MCF 10A (cell line): Measurements from ENCODE around the gene ATP5F1D. TPM values are rescaled to one million over a fixed set of nuclear protein-coding genes. Genes with fewer than 3 reads are reported as not detected.

ENCODE experiments used
- BruUV-seq: library from RNA; stranded (reverse); fragments of 400-500 nt; replicated peaks from 2 replicates; lab custom pipeline; 2021; lab: Mats Ljungman, UMichigan
- CTCF ChIA-PET: fragments of 300-600 bp; sonication (Branson Sonifier 250); formaldehyde crosslinking; extraction: SDS; loops from one replicate; lab custom pipeline; 2021; ENCODE audit warnings: antibody characterized with exemption, inconsistent platforms; lab: Yijun Ruan, JAX
- POLR2A ChIA-PET: fragments of 300-600, 350-650 bp; sonication (Branson Sonifier 250); formaldehyde crosslinking; extraction: SDS; loops from one replicate; lab custom pipeline; 2020; ENCODE audit warnings: antibody characterized with exemption, inconsistent platforms; lab: Yijun Ruan, JAX
- DNase-seq: peaks from one replicate; pipeline ENCODE4 v3.0.0-alpha.2; 2018; ENCODE audit not compliant: unreplicated experiment
- H3K27ac Mint-ChIP-seq: one replicate; pipeline ENCODE4 v1.8.0; 2022; ENCODE audit warnings: mild to moderate bottlenecking, low read depth, mixed read lengths; ENCODE audit not compliant: unreplicated experiment
- H3K27me3 Mint-ChIP-seq: one replicate; pipeline ENCODE4 v1.8.0; 2022; ENCODE audit warnings: mixed read lengths; ENCODE audit not compliant: insufficient read depth, unreplicated experiment
- H3K36me3 Mint-ChIP-seq: one replicate; pipeline ENCODE4 v1.8.0; 2022; ENCODE audit warnings: mild to moderate bottlenecking, moderate library complexity, mixed read lengths; ENCODE audit not compliant: insufficient read depth, unreplicated experiment
- H3K4me1 Mint-ChIP-seq: one replicate; pipeline ENCODE4 v1.8.0; 2022; ENCODE audit warnings: mixed read lengths; ENCODE audit not compliant: insufficient read depth, unreplicated experiment
- H3K4me3 Mint-ChIP-seq: one replicate; pipeline ENCODE4 v1.8.0; 2022; ENCODE audit warnings: mild to moderate bottlenecking, moderate library complexity, mixed read lengths; ENCODE audit not compliant: unreplicated experiment
- H3K9me3 Mint-ChIP-seq: one replicate; pipeline ENCODE4 v1.8.0; 2022; ENCODE audit warnings: mixed read lengths; ENCODE audit not compliant: unreplicated experiment
- intact Hi-C: fragments of 100-400 bp; cut with micrococcal nuclease; formaldehyde crosslinking; loops from 2 replicates; pipeline ENCODE4 v1.14.1; 2022
- total RNA-seq: library from RNA; stranded (reverse); gene quantifications from 2 replicates; pipeline ENCODE4 v1.2.3, GENCODE V29; 2022
- TF ChIP-seq, protein P1 (sequence below): fragments of 200-600 bp; IDR thresholded peaks from one replicate; pipeline ENCODE4 v1.8.0; 2022; ENCODE audit warnings: antibody characterized with exemption, mild to moderate bottlenecking; ENCODE audit not compliant: unreplicated experiment

The ATP5F1D gene
- total RNA-seq, 1 experiment from 2014 or later = 258 TPM

DNA sequence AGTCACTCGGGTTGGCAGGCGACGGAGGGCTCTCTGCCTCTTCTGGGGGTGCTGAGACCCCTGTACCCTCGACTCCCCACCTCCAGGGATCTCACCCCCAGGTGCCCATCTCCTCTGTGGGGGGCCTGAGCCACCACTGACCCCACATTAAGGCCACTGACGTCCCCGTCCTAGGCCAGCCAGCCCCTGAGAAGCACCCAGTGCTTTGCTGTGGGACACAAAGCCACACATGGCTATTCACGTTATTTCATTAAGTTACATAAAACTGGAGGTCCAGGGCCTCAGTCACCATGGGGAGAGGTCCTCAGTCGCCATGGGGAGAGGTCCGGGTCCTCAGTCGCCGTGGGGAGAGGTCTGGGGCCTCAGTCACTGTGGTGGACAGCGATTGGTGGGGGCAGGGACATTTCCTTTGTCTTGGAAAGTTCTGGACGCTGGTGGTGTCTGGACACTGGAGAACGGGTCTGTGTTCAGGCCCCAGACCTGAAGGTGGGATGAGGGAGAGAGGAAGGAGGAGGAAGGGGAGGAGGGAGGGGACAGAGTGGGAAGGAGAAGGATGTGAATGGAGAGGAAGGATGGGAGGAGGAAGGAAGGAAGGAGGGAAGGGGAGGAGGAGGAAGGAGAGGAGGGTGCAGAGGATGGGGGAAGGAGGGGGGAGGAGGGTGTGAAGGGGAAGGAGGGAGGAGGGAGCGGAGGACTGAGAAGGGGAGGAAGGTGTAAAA is 40.2 kb downstream of the ATP5F1D start:
- H3K4me3 Mint-ChIP-seq = no peak overlapping the region
- ChIA-PET POLR2A (no interaction called here), CTCF (no interaction called here)
- H3K27ac Mint-ChIP-seq = no peak overlapping the region
- TF ChIP-seq, protein P1, sequence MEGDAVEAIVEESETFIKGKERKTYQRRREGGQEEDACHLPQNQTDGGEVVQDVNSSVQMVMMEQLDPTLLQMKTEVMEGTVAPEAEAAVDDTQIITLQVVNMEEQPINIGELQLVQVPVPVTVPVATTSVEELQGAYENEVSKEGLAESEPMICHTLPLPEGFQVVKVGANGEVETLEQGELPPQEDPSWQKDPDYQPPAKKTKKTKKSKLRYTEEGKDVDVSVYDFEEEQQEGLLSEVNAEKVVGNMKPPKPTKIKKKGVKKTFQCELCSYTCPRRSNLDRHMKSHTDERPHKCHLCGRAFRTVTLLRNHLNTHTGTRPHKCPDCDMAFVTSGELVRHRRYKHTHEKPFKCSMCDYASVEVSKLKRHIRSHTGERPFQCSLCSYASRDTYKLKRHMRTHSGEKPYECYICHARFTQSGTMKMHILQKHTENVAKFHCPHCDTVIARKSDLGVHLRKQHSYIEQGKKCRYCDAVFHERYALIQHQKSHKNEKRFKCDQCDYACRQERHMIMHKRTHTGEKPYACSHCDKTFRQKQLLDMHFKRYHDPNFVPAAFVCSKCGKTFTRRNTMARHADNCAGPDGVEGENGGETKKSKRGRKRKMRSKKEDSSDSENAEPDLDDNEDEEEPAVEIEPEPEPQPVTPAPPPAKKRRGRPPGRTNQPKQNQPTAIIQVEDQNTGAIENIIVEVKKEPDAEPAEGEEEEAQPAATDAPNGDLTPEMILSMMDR = no peak
- no TSS peak for BruUV-seq
- peaks cover 24% of the 10 kb centered on the region for H3K27me3 Mint-ChIP-seq
- no peak for DNase-seq
- intact Hi-C loops = loop anchor here (5.0 kb wide), 1 partner anchor 81 kb away; no protein-coding TSS in a partner anchor
- no peaks in the 10 kb centered on the region for H3K9me3 Mint-ChIP-seq
- H3K4me1 Mint-ChIP-seq = peaks cover 9% of the 10 kb centered on the region
- H3K36me3 Mint-ChIP-seq = peaks cover 18% of the 10 kb centered on the region

DNA sequence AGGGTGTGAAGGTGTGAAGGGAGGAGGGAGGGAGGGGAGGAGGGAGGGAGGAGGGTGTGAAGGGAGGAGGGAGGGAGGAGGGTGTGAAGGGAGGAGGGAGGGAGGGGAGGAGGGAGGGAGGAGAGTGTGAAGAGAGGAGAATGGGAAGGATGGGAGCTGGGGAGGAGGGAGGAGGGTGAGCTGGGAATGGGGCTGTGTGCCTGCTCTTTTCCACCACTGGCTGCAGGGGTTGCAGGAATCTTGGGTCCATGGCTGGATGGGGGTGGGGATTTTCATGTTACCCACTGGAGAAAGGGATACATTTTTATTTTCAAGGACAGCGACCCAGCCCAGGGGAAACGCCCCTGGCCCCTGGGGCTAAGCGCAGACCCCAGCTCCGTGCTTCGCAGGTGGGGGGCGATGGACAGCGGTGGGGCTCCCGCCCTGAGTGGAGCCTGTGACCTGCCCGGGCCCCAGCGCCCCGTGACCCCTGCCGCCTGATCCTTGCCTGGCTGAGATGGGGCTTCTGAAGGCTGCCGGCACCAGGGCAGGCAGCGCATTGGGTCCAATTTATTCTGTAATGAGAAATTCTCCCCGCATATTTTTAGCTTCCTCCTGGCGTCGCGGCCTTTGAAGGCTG is 41.1 kb downstream of the ATP5F1D start:
- no TSS peak for BruUV-seq
- no peak for DNase-seq
- Mint-ChIP-seq H3K4me3 (no peak overlapping the region), H3K27me3 (peaks cover 27% of the 10 kb centered on the region), H3K9me3 (no peaks in the 10 kb centered on the region), H3K4me1 (peaks cover 6% of the 10 kb centered on the region), H3K27ac (no peak overlapping the region), H3K36me3 (peaks cover 17% of the 10 kb centered on the region)
- intact Hi-C loops = loop anchor here (5.0 kb wide), 1 partner anchor 80 kb away; no protein-coding TSS in a partner anchor
- CTCF ChIA-PET = no interaction called here
- TF ChIP-seq, protein P1 = no peak
- POLR2A ChIA-PET = no interaction called here

DNA sequence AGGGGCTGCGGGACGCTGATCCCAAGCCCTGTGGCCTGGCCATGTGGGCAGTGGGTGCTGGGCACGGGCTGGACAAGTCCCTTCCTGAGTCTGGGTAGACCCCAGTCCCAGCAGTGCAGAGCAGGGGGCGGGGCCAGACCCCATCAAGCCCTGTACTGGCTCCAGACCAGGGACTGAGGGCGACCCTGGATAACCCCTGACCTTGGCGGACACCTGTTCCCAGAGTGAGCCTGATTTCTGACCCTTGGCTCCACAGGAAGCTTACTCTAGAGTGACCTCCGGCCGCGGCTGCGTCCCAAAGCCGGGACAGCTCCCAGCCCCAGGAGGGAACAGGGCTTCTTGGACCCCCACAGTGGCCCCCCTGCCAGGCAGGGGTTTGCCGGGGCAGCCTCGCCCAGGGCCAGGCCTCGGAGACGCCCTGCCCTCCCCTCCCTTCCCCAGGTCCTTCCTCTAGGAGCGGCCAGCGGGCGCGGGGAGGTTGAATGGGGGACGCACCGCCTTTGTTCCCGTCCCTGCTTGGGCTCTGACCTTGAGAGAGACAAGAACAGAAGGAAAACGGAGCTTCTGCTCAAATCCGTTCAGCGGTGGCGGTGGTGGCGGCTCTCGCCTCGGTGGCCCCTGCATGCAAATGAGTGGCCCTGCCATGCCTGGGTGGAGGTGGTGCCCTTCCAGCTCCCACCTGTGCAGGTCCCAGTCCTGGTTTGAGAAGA is 41.8 kb downstream of the ATP5F1D start:
- Mint-ChIP-seq H3K4me3 (no peak overlapping the region), H3K36me3 (peaks cover 11% of the 10 kb centered on the region), H3K27me3 (peaks cover 27% of the 10 kb centered on the region), H3K27ac (no peak overlapping the region), H3K9me3 (no peaks in the 10 kb centered on the region), H3K4me1 (peaks cover 6% of the 10 kb centered on the region)
- POLR2A ChIA-PET = no interaction called here
- intact Hi-C loops = loop anchor here (5.0 kb wide), 1 partner anchor 79 kb away; no protein-coding TSS in a partner anchor
- TF ChIP-seq, protein P1 = no peak
- no peak for DNase-seq
- CTCF ChIA-PET = no interaction called here
- BruUV-seq = no TSS peak

DNA sequence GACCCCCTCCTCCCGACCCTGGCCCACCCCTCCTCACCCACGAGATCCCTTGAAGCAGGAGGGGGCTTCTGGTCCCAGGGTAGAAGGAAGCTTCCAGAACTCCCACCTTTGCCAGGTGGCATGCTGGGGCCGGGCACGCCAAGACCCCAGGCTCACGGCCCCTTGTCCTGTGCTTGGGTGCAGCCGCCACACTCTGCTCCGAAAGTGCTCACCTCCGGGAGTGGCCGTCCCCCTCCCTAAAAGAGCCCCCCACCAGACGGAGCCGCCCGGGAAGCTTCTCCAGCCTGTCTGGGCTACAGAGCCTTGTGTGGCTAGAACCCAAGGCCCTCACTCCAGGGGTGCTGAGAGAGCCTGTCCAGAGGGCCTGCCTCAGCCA is 42.4 kb downstream of the ATP5F1D start:
- Mint-ChIP-seq H3K4me1 (peaks cover 6% of the 10 kb centered on the region), H3K27me3 (peaks cover 27% of the 10 kb centered on the region), H3K27ac (no peak overlapping the region), H3K36me3 (peaks cover 10% of the 10 kb centered on the region), H3K4me3 (no peak overlapping the region), H3K9me3 (no peaks in the 10 kb centered on the region)
- POLR2A ChIA-PET = no interaction called here
- DNase-seq = no peak
- TF ChIP-seq, protein P1 = no peak
- CTCF ChIA-PET = no interaction called here
- no TSS peak for BruUV-seq
- intact Hi-C loops = loop anchor here (5.0 kb wide), 1 partner anchor 78 kb away; no protein-coding TSS in a partner anchor
